GM18861 (cell line): ENCODE data around the gene VKORC1L1.
"Not testable (repeated sequence)": the region's sequence is repeated elsewhere in the genome, so short reads cannot be mapped to it uniquely, and the experiment has no call there.

ENCODE experiments used
- ATAC-seq: cut with Tn5 transposase; IDR thresholded peaks from one replicate; pipeline ENCODE4 v1.9.1; 2021; ENCODE audit not compliant: unreplicated experiment

VKORC1L1 gene

DNA sequence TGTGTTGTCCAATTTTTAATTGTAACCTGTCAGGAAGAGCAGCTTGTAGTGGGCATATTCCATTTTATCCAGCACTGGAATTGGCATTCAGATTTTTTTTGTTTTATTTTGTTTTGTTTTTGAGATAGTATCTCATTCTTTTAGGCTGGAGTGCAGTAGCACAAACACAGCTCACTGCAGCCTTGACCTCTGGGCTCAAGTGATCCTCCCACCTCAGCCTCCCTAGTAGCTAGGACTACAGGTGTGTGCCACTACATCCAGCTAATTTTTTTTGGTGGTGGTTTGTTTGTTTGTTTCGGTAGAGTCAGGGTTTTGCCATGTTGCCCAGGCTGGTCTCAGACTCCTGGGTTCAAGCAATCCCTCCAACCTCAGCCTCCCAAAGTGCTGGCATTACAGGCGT lies 64.4 kb downstream of the VKORC1L1 start:
- ATAC-seq = no peak

GRCh38 chr7:65938336-65938895 lies 65.5 kb downstream of the VKORC1L1 start:
- ATAC-seq = no peak

- not testable (repeated sequence) for ATAC-seq
Measured at GRCh38 chr7:65945787-65946186, 72.9 kb downstream of the VKORC1L1 start.

DNA sequence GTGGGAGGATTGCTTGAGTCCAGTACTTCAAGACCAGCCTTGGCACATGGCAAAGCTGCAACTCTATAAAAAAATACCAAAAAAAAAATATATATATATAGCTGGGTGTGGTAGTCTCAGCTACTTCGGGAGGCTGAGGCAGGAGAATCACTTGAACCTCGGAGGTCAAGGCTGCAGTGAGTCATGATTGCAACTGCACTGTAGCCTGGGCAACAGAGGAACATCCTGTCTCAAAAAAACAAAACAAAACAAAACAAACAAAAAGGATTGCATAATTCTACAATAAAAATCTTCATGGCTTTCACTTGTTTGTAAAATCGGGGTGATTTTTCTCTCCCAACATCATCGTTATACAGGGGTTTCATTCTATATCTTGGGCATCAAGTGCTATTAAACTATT lies 74.0 kb downstream of the VKORC1L1 start:
- no peak for ATAC-seq

DNA sequence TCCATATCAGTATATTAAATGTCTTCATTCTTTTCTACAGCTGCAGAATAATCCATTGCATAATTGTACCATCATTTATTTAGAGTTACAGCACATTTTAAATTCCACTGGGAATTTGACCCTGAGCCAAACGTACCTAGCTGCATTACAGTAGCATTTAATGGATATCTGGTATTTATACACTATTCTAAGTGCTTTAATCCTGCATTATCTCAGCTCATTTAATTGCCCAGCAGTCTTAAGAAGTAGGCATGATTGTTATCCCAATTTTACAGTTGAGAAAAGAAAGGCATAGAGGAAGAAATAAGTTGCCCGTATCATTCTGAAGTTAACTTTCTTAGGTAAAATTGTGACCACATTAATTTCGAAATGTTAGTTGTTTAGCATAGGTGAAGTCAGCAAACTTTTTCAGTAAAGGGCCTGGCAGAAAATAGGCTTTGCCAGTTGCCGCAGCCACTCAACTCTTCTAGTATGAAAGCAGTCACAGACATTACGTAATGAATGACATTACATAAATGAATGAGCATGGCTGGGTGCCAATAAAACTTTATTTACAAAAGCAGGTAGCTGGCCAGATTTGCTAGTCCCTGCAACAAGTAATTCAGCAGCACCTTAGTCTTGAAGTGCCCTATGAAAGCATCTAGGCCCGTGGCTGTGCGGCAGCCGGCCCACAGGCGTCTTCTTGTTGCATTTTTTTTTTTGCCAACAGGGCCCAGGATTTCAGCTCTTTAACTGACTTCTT lies 79.1 kb downstream of the VKORC1L1 start:
- no peak for ATAC-seq

- ATAC-seq = no peak
Measured at GRCh38 chr7:65953001-65953720, 80.3 kb downstream of the VKORC1L1 start.

GRCh38 chr7:65953890-65954450 lies 81.1 kb downstream of the VKORC1L1 start:
- ATAC-seq = no peak

- ATAC-seq = no peak
Measured at GRCh38 chr7:65955718-65956117, 82.8 kb downstream of the VKORC1L1 start.

- ATAC-seq = no peak
Measured at GRCh38 chr7:65960351-65961074, 87.6 kb downstream of the VKORC1L1 start.

GRCh38 chr7:65962033-65962432 lies 89.2 kb downstream of the VKORC1L1 start:
- no peak for ATAC-seq

GRCh38 chr7:65964671-65965070 lies 91.8 kb downstream of the VKORC1L1 start:
- not testable (repeated sequence) for ATAC-seq

DNA sequence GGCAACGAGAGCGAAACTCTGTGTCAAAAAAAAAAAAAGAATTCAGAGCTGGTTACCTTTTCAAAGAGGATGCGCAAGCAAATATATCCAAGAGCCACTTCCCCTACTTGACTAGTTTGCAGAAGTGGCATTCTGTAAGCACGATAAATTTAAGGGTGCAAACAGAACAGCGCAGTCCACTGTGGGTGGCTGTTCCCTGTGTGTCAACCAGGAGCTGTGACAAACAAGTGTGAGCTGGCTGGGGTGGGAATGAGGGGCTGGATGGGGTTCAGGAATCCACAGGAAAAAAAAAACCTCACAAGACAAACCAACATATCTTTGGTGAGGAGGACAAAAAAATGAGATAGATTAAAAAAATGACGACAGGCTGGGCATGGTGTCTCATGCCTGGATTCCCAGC lies 93.3 kb downstream of the VKORC1L1 start:
- no peak for ATAC-seq

- ATAC-seq = no peak
Measured at GRCh38 chr7:65967361-65968155, 94.7 kb downstream of the VKORC1L1 start.

DNA sequence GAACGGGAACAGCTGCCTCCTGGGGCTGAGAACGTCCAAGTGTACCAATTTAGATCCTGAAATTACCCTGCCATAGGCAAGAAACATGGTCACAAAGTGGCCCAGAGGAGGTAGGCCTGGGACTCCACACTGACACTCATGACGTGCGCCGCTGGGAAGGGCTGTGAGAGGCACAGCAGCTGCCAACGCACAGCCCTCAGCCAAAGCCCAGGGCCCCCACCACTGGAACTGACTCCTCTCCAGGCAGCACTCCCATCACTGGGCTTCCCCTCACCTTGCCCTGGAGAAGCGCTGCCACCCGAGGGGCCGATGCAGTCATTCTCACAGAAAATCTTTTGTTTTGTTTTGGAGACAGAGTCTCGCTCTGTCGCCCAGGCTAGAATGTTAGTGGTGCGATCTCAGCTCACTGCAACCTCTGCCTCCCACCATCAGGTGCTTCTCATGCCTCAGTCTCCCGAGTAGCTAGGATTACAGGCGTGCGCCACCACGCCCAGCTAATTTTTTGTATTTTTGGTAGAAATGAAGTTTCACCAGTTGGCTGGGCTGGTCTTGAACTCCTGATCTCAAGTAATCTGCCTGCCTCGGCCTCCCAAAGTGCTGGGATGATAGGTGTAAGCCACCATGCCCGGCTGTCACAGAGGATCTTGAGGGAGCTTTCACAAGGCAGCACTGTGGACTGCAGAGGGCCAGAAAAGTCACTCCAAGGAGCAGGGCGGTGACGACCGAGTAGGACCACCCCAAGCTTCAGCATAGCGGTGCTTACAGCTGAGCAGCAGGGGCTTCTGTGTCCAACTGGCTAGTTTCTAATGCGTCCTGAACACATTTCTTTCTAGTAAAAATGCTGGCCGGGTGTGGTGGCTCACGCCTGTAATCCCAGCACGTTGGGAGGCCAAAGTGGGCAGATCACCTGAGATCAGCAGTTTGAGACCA lies 95.6 kb downstream of the VKORC1L1 start:
- ATAC-seq = no peak

GRCh38 chr7:65971021-65971420 lies 98.1 kb downstream of the VKORC1L1 start:
- ATAC-seq = no peak

- ATAC-seq = no peak
Measured at GRCh38 chr7:65972976-65973375, 100.1 kb downstream of the VKORC1L1 start.

DNA sequence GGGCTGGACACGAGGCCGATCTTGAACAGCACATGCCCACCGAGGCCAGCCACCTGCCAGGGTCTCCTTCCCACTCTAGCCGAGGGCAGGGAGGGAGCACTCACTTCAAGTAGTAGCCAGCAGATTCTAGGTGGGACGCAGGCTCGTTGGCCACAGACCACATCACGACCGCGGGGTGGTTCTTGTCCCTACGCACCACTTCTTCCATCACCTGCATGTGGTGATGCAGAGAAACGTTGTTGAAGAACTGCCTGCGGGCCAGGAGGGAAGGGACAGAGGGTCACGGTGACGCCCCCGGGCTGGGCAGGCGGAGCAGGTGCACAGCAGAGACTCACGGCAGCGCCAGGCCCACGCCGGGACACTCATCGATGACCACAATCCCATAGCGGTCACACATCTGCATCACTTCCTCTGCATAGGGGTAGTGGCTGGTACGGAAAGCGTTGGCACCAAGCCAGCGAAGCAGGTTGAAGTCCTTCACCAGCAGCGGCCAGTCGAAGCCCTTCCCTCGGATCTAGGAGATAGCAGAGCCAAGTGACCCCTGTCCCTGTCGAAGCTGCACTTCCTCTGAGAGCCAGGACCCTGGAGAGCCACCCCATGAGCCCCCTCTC lies 101.4 kb downstream of the VKORC1L1 start:
- ATAC-seq = no peak

DNA sequence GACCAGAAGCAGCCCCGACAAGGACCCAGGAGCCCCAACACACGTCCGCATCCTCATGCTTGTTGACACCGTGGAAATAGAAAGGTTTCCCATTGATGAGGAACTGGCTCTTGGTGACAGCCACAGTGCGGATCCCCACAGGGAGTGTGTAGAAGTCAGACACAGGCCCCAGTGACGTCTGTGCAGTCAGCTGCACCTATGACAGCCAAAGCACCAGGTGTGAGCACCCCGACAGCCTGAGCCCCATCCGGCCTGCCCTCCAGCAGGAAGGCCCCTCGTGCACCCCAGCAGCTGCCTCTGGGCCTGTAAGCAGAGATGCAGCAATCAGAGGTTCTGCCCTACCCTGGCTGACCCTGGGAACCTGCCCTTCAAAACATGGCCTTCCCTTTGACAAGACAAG lies 102.0 kb downstream of the VKORC1L1 start:
- ATAC-seq = no peak
